Upper lobe of left lung (tissue), 6 donors: ENCODE measurements around the gene PKP1. TPM values are rescaled to one million over a fixed set of nuclear protein-coding genes. Genes with fewer than 3 reads are reported as not detected.
A peak's percentile ranks its signal among the peaks of the same experiment; 100 is the strongest.

Source experiments
- ATAC-seq, 2 donors: fragments of 200-7000 bp; cut with Tn5 transposase; one replicate each; pipeline ENCODE4 v1.9.1; 2022; ENCODE audit warnings: mild to moderate bottlenecking in 2 of 2, moderate library complexity in 2 of 2; ENCODE audit not compliant: low FRiP score in 2 of 2
- DNase-seq, 2 donors: peaks; one replicate each; pipeline ENCODE4 v3.0.0-alpha.2; 2019 to 2020
- H3K27ac ChIP-seq, 4 donors: fragments of 200-600 bp; sonication (generic); one replicate each; pipeline ENCODE4 v1.5.1; 2016 to 2019
- H3K27me3 ChIP-seq, 4 donors: fragments of 200-600 bp; sonication (generic); one replicate each; pipeline ENCODE4 v1.5.1; 2017 to 2019
- H3K36me3 ChIP-seq, 4 donors: fragments of 200-600 bp; sonication (generic); one replicate each; pipeline ENCODE4 v1.5.1; 2016 to 2019
- H3K4me1 ChIP-seq, 4 donors: fragments of 200-600 bp; sonication (generic); one replicate each; pipeline ENCODE4 v1.5.1; 2018 to 2019
- H3K4me3 ChIP-seq, 4 donors: fragments of 200-600 bp; sonication (generic); one replicate each; pipeline ENCODE4 v1.5.1; 2017 to 2019; ENCODE audit warnings: mild to moderate bottlenecking in 2 of 4, moderate library complexity in 1 of 4
- H3K9me3 ChIP-seq, 4 donors: fragments of 200-600 bp; sonication (generic); one replicate each; pipeline ENCODE4 v1.5.1; 2018 to 2019
- CTCF ChIP-seq, 6 experiments: fragments of 450-650 bp in 4 of 6; fragments of 200-600 bp in 2 of 6; sonication (generic) in 2 of 6; IDR thresholded peaks; one replicate each; pipeline ENCODE4 v1.5.1; 2016 to 2019; ENCODE audit warnings: antibody characterized with exemption in 6 of 6
- EP300 ChIP-seq, 4 donors: sonication (generic); formaldehyde crosslinking; IDR thresholded peaks; one replicate each; pipeline ENCODE4 v1.5.1; 2017; ENCODE audit warnings: antibody characterized with exemption in 4 of 4, control low read depth in 2 of 4
- POLR2A ChIP-seq, 4 donors: fragments of 450-650 bp; IDR thresholded peaks; one replicate each; pipeline ENCODE4 v1.5.1; 2016 to 2017; ENCODE audit warnings: antibody characterized with exemption in 4 of 4, mild to moderate bottlenecking in 2 of 4
- POLR2AphosphoS5 ChIP-seq, 2 donors: sonication (generic); formaldehyde crosslinking; IDR thresholded peaks; one replicate each; pipeline ENCODE4 v1.5.1; 2017; ENCODE audit warnings: antibody characterized with exemption in 2 of 2
- WGBS, 2 donors: methylation state at CpG; one replicate each; pipeline ENCODE4 v1.1.5; 2017 to 2018; 5-methylcytosine and 5-hydroxymethylcytosine counted together
- total RNA-seq, 6 donors: library from RNA; depleted of rRNA in 4 of 6; stranded (reverse); fragments of >200 nt in 4 of 6; gene quantifications; one replicate each; pipeline versions ENCODE4 v1.1.0 to v1.2.1, GENCODE V29; 2016 to 2021
- donor health status: DM: no; HTN: no; CAD: no; lungs with moderate emphysema.
- donor health status: DM: no; HTN: yes; CAD: no; lungs with severe emphysema.

PKP1 gene
- total RNA-seq, 6 donors from 2014 or later: 0.86 to 4.9 (median 2.5) TPM

GRCh38 chr1:201316556-201316955, 33.2 kb downstream of the PKP1 start:
- Histone ChIP-seq H3K27ac (no peak overlapping the region), H3K4me1 (peaks cover 0 to 6% (median 1%) of the 10 kb centered on the region in 4 donors), H3K27me3 (no peaks in the 10 kb centered on the region), H3K36me3 (no peaks in the 10 kb centered on the region), H3K9me3 (no peaks in the 10 kb centered on the region), H3K4me3 (no peak overlapping the region)
- DNase-seq: no peak
- TF ChIP-seq CTCF (IDR thresholded peaks at IDR 0.05): no peak
- TF ChIP-seq POLR2A (IDR thresholded peaks at IDR 0.05): no peak
- no peak for ATAC-seq
- 90 to 92% methylated on average over 4 to 5 of the region's 5 CpGs for WGBS, 2 donors

GRCh38 chr1:201317551-201317950, 34.2 kb downstream of the PKP1 start:
- no peaks in the 10 kb centered on the region for H3K4me1 ChIP-seq
- WGBS, 2 donors: 83 to 91% methylated on average over 12 to 13 of the region's 13 CpGs
- ATAC-seq: no peak
- peak in 1 of 2 donors; percentile 65 for DNase-seq
- no peaks in the 10 kb centered on the region for H3K36me3 ChIP-seq
- H3K27ac ChIP-seq: no peak overlapping the region
- H3K4me3 ChIP-seq: no peak overlapping the region
- TF ChIP-seq POLR2A (IDR thresholded peaks at IDR 0.05) (no peak), POLR2AphosphoS5 (IDR thresholded peaks at IDR 0.05) (no peak), EP300 (IDR thresholded peaks at IDR 0.05) (no peak), CTCF (IDR thresholded peaks at IDR 0.05) (no peak)
- H3K27me3 ChIP-seq: no peaks in the 10 kb centered on the region
- H3K9me3 ChIP-seq: no peaks in the 10 kb centered on the region

GRCh38 chr1:201318504-201319340, 35.4 kb downstream of the PKP1 start:
- WGBS, 2 donors: 70 to 80% methylated on average over 7 to 15 of the region's 15 CpGs
- Histone ChIP-seq H3K9me3 (no peaks in the 10 kb centered on the region), H3K36me3 (no peaks in the 10 kb centered on the region), H3K4me3 (no peak overlapping the region), H3K27me3 (no peaks in the 10 kb centered on the region), H3K27ac (no peak overlapping the region), H3K4me1 (no peaks in the 10 kb centered on the region)
- TF ChIP-seq EP300 (IDR thresholded peaks at IDR 0.05): no peak
- no peak for TF ChIP-seq POLR2A (IDR thresholded peaks at IDR 0.05)
- no peak for TF ChIP-seq CTCF (IDR thresholded peaks at IDR 0.05)
- no peak for TF ChIP-seq POLR2AphosphoS5 (IDR thresholded peaks at IDR 0.05)
- DNase-seq: no peak
- ATAC-seq: no peak

- no peak for TF ChIP-seq POLR2A (IDR thresholded peaks at IDR 0.05)
- TF ChIP-seq CTCF (IDR thresholded peaks at IDR 0.05): no peak
- no peak for TF ChIP-seq EP300 (IDR thresholded peaks at IDR 0.05)
- no peak for TF ChIP-seq POLR2AphosphoS5 (IDR thresholded peaks at IDR 0.05)
- DNase-seq (no peak), ATAC-seq (no peak)
- H3K9me3 ChIP-seq: no peaks in the 10 kb centered on the region
- 91 to 98% methylated on average over 6 of the region's 6 CpGs for WGBS, 2 donors
- no peak overlapping the region for H3K4me3 ChIP-seq
- H3K36me3 ChIP-seq: no peaks in the 10 kb centered on the region
- H3K27ac ChIP-seq: no peak overlapping the region
- H3K27me3 ChIP-seq: no peaks in the 10 kb centered on the region
- no peaks in the 10 kb centered on the region for H3K4me1 ChIP-seq
Observed at GRCh38 chr1:201319631-201320030, 36.3 kb downstream of the PKP1 start.
